ENCODE data around the gene RDX.
A peak's percentile ranks its signal among the peaks of the same experiment; 100 is the strongest.

Gene RDX

GRCh38 chr11:110168033-110168803, 128.2 kb downstream of the RDX start:
- no peak for DNase-seq

DNA sequence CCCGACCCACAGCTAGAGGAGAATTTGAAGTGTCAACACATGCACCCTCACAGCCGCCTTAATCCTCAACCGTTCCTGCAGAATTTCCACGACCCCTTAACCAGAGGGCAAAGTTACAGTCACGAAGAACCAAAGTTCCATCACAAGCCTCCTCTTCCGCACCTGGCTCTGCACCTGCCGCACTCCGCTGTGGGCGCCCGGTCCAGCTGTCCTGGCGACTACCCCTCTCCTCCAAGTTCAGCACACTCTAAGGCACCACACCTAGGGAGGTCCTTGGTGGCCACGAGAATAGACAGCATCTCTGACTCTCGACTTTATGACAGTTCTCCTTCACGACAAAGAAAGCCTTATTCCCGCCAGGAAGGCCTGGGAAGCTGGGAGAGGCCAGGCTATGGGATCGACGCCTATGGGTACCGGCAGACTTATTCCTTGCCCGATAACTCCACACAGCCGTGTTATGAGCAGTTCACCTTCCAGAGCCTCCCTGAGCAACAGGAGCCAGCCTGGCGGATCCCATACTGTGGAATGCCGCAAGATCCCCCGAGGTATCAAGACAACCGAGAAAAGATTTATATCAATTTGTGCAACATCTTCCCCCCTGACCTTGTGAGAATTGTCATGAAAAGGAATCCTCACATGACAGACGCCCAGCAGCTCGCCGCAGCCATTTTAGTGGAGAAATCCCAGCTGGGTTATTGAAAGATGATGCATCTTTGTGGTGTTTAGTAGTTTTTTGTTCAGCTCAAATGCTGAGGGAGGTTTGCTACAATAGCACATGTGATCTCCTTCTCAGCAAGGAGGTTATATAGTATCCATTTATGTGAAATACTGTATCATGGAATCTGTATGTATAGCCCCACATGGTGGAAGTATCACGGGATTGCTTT, 131.1 kb downstream of the RDX start:
- no peak for DNase-seq

DNA sequence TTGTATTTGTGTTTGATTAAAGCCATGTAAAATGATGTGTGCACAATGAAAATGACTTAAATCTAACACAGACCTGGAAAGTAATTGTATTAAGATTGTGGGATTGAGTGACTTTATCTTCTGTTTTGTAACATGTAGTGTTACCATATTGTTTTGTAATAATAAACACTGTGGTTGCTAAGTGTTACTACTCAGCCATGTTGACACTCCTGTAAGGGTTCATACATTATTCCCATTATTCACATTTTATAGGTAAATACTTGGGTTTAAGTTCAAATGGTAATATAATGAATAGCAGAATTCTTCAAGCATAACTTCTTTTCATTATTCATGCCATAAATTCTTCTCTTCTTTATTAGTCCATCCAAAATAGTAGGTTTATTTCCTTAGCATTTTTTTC, 134.2 kb downstream of the RDX start:
- peak in 1 of 2 experiments; percentile 26 for DNase-seq

DNA sequence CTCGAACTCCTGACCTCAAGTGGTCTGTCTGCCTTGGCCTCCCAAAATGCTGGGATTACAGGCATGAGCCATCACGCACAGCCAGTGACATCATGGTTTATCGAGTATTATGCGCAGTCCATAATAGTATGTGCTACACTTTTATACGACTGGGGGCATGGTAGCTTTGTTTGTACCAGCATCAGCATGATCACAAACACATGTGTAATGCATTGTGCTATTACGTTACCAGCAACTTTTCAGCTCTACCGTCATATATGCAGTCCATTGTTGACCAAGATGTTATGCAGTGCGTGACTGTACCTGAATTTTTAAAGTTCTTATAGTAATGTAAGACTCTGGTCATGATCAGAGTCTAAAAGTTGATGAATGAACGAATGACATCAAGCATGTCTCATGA, 135.4 kb downstream of the RDX start:
- no peak for DNase-seq

DNA sequence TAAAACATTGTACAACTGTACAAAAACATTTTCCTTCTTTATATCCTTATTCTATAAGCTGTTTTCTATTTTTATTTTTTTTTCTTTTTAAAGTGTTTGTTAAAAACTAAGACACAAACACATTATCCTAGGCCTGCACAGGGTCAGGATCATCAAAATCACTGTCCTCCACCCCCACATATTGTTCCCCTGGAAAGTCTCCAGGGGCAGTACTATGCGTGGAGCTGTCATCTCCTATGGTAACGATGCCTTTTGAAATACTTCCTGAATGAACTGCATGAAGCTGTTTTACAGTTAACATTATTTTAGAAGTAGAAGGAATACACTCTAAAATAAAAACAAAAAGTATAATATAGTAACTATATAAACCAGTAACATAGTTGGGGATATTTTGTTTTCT, 136.0 kb downstream of the RDX start:
- DNase-seq, result no peak

DNA sequence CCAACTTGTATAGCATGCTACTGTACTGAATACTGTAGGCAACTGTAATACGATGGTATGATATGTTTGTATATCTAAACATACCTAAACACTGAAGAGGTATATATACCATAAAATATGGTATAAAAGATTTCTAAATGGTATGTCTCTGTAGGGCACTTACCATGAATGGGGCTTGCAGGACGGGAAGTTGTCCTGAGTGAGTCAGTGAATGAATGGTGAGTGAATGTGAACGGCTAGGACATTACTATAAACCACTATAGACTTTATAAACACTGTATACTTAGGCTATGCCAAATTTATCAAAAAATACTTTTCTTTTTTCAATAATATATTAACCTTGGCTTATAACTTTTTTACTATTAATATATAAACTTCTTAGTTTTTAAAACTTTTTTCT, 136.4 kb downstream of the RDX start:
- no peak for DNase-seq

DNA sequence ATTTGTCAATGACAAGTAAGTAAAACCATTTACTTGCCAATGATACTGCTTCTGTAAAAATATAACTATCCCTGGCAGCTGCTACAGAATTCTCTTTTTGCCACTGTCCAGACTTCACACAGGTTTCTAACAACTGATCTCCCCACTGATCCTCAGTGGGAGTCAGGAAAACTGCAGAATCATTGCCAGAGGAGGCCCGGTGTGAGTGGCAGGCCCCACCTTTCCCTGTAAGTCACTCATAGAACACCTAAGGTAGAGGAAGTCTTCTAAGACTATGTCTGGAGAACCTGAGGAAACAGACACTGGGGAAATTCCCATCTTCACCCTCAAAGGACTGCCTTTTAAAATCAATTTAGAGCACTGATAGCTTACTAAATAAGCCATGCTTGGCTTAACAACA, 136.9 kb downstream of the RDX start:
- DNase-seq, result no peak

GRCh38 chr11:110158317-110159200, 137.9 kb downstream of the RDX start:
- no peak for DNase-seq

- DNase-seq, result no peak
These were observed 139.9 kb downstream of the RDX start for GRCh38 chr11:110156503-110156902.

GRCh38 chr11:110153474-110153873, 142.9 kb downstream of the RDX start:
- DNase-seq, result no peak

- DNase-seq, result no peak
These were observed 144.2 kb downstream of the RDX start for GRCh38 chr11:110152199-110152598.

DNA sequence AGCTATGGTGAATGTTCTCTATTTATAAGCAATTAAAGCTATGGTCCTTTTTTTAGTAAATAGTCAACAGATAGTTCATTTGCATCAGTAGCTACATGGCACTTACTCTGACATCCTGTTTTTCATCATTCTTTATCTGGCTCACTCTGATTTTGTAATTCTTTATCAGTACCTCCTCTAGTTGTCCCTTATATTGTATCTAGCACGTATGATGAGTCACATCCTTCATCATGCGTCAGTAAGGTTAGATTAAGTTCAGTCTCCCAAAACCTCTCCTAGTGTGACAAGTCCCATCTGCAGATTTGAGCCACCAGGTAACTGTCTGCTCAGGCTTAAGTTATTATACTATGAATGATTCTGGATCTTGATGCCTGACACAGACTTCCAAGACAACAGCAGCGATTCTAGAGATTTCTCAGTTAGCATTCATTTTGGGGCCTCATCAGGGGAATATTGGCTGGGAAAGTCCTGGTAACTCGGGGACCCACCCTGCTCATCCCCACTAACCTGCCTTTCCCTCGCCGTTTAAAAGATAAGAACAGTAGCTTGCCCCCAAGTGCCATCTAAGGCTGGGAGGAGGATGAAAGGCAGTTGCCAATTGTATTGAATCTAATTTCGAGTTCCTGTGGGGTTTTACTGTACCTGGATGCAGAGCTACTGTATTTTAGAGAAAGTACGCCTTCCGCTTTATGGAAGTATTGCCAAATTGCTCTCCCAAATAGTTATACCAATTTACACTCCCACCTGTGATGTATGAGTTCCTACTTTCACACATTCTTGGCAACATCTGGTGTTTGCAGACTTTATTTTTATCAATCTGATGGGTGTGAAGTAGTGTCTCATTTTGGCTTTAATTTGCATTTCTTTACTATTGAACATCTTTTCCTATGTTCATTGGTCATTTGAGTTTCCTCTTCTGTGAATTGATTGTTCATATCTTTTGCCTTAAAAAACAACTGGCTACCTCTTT, 147.4 kb downstream of the RDX start:
- DNase-seq, result peak; percentile 85 to 99

GRCh38 chr11:110147962-110148709, 148.3 kb downstream of the RDX start:
- DNase-seq, result peak in 1 of 2 experiments; percentile 77

GRCh38 chr11:110141812-110142211, 154.6 kb downstream of the RDX start:
- no peak for DNase-seq

GRCh38 chr11:110134110-110134509, 162.3 kb downstream of the RDX start:
- DNase-seq, result no peak

DNA sequence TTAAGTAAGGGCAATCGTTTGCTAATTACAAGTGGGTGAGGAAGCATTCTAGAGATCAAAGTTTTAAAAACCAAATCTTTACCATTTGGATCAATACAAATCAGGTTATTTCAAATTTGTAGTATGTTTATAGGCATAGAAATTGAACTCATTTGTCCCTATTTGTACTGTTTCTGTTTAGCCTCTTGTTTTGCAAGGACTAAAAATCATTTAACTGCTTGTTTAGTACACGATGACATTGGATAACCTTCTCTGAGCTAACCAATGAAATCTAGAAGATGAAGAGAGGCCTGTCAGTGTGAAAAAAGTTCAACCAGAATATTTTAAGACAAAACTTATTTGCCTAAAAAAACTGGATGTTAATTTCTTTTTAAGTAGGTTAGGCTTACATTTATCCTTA, 163.3 kb downstream of the RDX start:
- DNase-seq, result no peak

DNA sequence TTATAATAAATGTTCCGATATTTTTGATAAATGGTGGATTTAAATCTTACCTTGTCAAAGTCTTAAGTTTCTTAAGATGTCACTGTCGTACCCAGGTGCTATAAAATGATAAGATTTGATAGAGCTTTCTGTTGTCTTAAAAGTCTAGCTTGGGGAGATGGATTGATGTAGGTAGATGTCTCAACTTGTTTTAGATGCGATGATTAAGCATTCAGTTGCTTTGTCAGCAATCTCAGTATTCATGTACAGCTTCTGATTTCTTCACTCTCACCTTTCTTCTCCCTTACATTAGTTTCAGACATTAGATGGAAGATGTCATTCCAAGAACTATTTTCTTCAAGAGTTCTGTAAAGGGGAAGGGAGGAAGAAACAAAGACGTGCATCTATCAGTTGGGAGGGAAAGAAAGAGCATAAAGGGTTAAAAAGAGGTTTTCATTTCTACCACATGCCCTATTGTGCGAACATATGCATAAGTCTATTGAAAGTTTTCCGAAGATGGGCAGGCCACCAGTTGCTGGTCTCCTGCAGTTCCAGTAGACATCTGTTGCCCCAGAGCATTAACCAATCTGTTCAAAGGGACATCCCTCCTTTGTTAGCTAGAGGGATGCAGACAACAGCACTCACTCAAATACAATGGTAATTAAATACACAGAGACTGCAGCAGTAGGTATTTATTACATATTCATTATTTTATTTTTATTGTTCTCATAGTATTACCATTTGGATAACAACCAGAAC, 164.9 kb downstream of the RDX start:
- no peak for DNase-seq

GRCh38 chr11:110130642-110131238, 165.7 kb downstream of the RDX start:
- DNase-seq, result no peak

DNA sequence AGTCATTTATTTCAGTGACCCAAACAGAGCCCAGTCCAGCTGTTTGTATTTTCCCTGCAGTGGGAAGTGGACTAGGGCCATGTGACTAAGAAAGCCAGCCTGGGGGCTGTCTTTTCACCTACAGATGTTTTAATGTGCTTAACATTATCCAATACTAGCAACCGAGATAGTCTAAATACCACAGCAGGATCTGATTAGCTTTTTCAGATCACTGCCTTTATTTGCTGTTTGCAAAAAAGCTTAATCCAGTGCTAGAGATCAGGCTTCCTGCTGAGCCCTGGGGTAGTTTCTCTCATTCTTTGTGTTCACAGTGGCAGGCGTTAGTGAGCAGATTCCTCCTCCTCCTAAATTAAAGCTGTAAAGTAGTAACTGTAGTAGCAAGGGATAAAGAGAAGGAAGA, 168.3 kb downstream of the RDX start:
- no peak for DNase-seq

DNA sequence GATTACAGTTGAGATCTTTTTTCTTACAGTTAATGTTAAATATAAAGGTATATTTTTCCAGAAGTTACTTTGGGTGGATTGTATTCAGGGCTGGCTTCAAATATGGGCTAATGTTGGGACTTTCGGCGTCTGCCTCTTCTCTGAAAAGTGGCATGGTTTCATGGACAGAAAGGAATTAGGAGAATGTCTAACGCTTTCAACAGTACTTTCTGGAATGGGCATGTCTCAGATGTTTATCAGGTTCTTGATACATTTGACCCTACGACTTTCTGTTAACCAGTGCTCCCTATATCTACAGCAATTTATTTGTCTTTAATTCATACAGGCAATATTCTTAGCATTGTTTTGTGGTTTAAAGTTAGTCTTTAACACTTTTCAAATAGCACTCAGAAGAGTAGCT, 169.5 kb downstream of the RDX start:
- no peak for DNase-seq
